Inferior parietal cortex (tissue), 1 donor: ENCODE measurements around the gene MPV17.
"Not testable (repeated sequence)": the region's sequence is repeated elsewhere in the genome, so short reads cannot be mapped to it uniquely, and the experiment has no call there.

Experiments used
- DNase-seq: peaks from one replicate; pipeline ENCODE4 v3.0.0-alpha.2; 2016; ENCODE audit errors: extremely low spot score

Gene MPV17, protein sequence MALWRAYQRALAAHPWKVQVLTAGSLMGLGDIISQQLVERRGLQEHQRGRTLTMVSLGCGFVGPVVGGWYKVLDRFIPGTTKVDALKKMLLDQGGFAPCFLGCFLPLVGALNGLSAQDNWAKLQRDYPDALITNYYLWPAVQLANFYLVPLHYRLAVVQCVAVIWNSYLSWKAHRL

DNA sequence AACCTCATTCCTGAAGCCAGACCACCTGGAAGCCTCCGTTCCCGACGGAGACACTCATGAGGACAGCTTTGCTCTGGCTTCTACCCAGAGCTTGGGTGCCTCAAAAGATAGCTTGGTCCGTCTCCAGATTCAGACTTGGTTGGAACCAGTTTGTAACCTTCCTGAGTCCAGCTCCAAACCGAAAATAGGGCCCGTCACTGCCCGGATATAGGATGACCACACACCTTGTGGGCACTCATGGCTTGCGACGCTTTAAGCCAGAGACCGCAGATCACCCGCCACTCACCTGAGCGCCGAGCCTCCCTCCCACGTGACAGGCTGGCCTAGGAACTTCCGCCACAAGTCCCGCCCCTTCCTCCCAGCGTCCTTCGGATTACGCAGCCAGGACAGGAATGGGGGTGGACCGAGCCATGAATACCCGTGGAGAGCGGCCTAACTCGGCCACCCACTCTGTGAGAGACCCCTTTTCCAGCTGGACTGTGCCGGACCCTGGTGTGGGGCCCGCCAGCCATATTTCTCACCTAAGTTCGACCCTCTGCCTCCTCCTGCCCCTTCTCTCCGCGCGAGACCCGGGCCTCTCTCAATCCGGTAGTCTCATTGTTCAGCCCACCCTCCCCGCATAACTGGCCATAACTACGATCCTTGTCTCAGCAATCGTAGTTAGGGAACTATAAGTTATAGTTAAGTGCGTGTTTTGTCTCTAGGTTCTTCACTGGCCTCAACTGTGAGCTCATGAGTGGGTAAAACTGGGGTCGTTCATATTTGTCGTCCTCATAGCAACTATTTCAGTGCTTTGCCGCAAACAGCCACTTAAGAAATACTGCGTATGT is at the start of gene MPV17:
MPV17 (minus strand) TSS at position 332 of the 830 bp plus-strand sequence. CDS start 580 bp downstream, outside the sequence.
- DNase-seq = peak; percentile 95

DNA sequence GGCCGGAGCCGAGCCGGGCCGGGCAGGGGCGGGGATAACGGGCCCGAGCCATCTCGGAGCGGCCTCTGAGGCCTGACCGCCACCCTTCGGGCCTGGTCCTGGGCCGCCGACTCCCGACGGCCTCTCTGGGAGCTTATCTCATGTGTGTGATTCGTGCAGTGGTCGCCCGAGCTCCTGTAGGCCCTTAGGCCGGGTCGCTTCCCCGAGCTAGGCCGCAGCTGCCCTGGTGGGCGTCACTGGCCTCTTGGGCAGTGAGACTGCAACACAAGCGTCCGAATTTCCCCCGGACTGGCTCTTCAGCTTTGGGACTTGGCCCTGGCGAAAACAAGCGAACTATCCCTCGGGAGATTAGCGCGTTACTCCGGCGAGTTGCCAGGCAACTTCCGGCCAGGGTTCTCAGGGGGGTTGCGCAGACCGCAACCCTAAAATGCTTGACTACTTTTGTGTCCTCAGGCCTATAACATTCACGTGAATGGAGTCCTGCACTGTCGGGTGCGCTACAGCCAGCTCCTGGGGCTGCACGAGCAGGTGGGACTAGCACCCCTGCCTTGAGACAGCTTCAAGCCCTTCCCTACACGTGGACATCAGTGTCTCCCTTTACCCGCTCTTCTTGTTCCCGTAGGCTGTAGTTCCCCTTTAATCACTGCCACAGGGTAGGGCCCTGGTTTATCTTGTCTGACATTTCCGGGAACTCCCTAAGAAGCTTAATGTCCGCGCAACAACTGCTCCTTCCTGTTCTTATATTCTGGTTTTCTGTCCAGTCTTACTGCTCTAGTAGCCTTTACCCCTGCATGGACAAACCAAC is 48.1 kb upstream of the MPV17 start:
- peak; percentile 14 for DNase-seq

DNA sequence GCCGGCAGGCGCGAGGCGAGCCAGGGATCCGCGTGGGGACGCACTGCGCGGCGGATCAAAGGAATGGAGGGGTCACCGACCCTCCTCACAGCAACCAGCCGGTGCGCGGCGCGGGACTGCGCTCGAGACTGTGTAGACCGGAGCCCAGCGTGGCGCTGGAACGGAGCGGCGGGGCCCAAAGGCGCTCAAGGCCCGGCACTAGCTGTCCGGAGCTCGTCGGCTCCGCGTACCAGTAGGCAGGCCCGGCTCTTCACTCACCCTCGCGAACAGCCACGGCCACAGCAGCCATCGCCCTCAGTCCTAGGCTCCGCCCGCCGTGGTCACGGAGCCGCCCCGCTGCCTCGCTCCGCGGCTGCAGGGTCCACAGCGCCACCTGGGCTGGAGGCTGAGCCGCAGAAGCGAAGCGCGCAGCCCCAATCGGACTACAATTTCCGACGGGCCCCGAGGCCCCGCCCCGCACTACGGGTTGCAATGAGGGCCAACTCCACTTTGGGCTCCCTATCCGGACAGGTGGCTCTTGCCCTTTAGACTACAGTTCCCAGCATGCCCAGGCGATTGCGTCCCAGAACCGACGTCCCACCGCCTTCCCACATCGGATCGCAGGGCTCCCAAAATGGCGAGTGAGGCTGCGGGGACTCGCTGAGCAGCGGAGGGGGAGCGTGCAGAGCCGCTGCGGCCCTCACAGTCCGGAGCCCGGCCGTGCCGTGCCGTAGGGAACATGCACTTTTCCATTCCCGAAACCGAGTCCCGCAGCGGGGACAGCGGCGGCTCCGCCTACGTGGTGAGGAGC is 47.3 kb upstream of the MPV17 start, which contains the start of the genes EIF2B4 and SNX17:
EIF2B4 (minus strand) TSS at position 313 of the 790 bp plus-strand sequence; CDS start at position 289, 24 bp downstream.
SNX17 (plus strand) TSS at position 591 of the 790 bp plus-strand sequence; CDS start at position 719, 128 bp downstream.
- DNase-seq = peak; percentile 99

DNA sequence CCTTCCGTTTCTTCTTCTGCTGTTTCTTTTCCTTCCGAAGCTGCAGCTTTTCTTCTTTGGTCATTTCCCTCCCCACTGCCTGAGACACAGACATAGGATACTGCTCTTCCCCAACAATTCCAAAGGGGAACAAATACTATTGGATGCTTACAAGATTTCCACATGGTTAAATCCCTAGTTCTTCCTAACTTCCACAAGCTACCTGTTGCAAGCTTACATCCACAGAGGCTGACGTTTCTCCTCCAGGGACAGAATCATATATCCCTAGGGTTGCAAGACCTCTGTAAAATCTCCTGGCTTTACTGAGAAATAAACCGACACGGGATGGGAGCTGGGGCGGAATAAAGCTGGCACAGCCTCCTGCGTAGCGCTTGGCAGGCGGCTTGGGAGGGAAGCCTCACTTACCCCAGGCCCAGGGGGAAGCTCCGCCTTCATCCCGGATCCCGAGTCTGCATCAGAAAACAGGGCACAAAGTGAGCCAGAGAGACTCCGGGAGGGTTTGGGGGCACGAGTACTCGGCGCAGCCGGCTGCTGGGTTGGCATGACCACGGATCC is 46.7 kb upstream of the MPV17 start:
- DNase-seq = peak; percentile 21

DNA sequence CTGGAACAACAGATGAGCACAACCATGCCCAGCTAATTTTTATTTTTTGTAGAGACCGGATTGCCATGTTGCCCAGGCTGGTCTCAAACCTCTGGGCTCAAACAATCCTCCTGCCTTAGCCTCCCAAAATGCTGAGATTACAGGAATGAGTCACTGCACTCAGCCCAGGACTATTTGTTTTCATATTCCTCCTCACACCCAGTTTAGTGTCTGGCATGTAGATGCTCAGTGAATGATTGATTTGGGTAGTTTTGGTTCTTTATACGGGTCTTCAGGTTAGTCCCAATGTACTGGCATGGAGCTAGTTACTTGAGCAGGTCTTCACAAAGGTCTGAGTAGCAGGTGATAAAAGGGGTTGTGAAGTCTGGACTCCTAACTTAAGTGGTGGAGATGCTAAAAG is 41.0 kb upstream of the MPV17 start:
- DNase-seq = no peak

DNA sequence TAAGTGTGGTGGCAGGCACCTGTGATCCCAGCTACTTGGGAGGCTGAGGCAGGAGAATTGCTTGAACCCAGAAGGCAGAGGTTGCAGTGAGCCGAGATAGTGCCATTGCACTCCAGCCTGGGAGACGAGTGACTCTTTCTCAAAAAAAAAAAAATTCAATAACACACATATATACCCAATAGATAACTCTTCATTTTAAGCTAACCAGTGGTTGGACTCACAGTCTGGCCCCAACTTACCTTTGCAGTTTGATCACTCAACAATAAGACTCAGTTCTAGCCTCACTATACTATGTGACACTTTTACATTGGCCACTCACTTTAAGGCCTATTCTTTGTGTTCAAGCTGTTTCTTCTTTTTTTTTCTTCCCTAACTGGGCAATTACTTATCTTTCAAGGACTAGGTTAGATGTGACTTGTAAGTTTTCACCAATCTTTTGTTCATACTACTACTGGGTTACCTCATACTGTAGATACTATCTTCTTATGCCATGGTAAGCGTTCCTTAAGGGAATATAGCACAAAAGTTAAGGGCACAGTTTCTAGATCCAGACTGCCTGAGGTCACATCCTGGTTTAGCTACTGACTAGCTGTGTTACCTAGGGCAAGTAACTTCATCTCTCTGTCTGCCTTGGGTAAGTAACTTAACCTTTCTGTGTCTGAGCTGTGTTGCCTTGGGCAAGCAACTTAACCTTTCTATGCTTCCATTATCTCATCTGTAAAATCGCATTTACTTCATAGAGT is 40.0 kb upstream of the MPV17 start:
- DNase-seq = no peak

DNA sequence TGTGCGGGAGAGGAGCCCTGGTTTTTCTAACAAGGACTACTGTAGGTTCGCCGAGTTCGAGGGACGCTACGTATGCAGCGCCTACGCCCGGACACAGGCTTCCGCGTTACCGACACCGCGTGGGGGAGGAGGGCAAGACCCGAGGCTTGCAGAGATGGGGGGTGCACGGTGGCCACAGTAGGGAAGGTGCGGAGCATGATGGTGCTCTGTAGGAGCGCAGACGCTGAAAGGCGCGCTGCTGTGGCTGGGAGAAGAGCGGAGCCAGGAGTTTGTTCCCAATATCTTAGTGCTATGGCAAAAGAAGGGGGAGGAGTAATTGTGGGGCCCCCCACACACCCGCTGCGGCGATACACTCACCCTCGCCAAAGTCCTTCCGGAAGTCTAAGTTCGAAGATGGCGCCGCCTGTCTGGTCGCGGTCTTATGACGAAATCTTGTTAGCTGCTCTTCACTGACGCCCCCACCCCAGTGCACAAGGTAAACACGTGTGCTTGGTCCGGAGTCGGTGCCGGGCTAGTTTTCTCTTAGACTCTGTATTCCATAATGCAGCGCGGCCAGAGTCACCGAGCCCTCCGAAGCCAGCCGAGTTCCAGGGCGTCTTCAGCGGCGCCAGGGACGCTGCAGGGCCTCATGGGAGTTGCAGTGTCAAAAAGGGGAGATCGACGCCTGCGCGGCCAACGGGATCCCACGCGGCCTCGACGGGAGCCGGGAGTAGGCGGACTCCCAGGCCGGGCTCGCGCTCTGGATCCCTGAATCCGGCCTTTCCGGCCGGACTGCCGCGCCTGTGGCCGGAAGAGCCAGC is 33.7 kb upstream of the MPV17 start, which contains the start of gene GTF3C2:
GTF3C2 (minus strand) TSS at position 383 of the 800 bp plus-strand sequence. CDS start 13,210 bp downstream, outside the sequence.
- DNase-seq = peak; percentile 99

DNA sequence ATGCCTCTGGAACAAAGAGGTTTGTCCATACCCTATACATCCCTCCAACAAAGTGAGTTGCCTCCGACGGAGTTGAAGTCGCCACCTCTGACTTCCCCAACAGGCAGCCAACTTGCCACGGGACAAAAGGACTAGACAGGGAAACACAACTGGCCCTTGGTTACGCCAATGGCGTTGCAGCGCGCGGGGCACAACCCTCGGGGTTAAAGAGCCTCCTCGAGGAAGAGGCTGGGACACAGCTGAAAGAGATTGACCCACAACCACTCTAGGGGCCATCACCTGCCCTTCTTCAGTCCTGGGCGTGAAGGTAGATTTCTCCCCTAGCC is 33.1 kb upstream of the MPV17 start:
- DNase-seq = peak; percentile 15

DNA sequence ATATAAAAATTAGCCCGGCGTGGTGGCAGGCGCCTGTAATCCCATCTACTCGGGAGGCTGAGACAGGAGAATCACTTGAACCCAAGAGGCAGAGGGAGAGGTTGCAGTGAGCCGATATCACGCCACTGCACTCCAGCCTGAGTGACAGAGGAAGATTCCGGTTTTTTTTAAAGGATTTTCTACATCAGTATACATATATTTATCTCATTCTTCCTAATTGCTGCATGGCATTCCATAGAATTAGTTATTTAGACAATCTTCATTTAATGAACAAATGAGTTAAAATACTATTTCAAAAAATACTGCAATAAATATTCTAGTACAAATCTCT is 31.7 kb upstream of the MPV17 start:
- no peak for DNase-seq

DNA sequence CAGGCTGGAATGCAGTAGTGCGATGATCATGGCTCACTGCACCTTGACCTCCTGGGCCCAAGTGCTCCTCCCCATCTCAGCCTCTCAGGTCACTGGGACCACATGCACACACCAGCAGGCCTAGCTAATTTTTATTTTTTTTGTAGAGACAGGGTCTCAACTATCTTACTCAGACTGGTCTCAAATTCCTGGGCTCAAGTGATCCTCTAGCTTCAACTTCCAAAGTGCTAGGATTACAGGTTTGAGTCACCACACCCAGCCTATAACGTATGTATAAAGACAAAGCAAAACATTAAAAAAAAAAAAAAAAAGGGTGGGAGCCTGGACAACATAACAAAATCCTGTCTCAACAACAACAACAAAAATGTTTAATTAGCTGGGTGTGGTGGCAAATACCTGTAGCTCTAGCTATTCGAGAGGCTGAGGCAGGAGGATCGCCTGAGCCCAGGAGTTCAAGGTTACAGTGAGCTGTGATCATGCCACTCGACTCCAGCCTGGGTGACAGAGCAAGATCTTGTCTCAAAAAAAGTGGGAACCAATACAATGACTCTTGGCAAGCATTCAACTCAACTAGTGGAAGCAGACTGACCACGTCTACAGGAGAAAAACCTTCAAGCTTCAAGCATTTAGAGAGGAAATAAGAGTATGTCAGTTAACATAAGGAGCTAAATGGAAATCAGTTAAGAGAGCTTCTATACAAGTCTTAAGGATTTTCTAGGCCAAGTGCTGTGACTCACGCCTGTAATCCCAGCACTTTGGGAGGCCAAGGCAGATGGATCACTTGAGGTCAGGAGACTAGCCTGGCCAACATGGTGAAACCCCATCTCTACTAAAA is 31.1 kb upstream of the MPV17 start:
- DNase-seq = no peak

DNA sequence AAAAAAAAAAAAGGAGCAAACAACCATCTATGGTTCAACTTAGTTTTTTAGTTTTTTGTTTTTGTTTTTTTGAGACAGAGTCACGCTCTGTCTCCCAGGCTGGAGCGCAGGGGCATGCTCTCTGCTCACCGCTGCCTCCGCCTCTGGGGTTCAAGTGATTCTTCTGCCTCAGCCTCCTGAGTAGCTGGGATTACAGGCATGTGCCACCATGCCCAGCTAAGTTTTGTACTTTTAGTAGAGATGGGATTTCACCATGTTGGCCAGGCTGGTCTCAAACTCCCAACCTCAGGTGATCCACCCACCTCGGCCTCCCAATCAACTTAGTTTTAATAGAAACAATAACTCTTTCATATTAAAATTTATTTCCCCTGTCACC is 30.5 kb upstream of the MPV17 start:
- not testable (repeated sequence) for DNase-seq

DNA sequence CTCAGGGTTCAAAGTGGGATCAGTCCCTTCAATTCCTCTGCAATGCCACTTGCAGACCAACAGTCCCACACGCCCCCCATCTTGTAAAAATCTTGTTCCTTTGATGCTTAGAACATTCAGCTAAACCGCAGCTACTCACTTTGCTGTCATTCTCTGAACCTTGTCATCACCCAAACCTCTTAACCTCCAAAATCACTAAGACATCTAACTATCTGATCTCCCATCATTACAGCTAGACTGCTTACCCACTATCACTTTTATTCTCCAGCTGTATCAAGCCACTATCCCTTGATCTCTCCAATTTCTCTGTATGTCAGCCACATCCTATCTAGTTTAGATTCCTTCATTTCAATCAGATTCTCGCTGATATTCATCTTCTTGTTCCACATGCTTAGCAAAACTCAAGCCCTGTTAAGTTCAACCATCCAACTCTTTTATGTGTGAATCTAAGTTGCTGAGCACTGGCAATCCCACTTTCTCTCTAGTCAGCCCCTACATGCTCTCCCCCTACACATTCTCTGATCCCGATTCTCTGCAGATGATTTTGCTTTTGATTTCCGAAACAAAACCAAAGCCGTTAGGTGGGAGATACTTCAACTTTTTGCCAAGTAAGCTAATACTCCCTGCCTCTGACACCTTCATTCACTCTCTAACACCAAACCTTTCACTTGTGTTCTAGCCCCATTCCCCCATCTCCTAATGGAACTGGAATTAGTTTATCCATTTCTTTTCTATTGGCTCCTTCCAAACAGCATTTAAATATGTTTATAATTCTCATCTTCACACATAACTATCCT is 29.1 kb upstream of the MPV17 start:
- no peak for DNase-seq

DNA sequence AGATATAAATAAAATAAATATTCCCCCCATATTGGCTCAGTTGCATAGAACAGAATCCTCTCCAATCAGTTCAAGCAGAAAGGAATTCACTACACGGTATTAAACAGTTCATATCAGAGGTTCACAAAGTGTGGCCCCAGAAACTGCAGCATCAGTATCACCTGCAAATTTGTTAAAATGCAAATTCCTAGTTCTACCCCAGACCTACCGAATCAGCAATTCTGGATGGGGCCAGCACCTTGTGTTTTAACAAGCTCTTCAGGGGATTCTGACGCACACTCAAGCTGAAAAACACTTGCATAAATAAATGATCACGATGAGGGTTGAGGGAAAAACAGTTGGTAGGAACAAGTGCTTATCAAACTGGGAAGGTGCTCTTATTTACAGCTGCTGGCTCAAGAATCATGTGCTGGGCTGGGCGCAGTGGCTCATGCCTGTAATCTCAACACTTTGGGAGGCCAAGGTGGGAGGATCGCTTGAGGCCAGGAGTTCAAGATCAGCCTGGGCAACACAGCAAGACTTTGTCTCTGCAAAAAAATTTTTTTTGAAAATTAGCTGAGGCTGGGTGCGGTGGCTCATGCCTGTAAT is 27.3 kb upstream of the MPV17 start:
- no peak for DNase-seq

DNA sequence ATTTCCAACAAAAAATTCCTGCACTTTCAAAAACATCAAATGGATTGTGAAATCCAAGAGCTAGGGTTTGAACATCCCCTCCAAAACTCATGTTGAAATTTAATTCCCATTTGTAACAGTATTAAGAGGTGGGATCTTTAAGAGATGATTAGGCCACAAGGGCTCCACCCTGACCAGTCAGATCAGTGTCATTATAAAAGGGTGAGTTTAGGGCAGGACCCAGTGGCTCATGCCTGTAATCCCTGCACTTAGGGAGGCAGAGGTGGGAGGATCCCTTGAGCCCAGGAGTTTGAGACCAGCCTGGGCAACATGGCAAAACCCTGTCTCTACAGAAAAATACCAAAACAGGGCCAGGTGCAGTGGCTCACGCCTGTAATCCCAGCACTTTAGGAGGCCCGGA is 24.7 kb upstream of the MPV17 start:
- no peak for DNase-seq

DNA sequence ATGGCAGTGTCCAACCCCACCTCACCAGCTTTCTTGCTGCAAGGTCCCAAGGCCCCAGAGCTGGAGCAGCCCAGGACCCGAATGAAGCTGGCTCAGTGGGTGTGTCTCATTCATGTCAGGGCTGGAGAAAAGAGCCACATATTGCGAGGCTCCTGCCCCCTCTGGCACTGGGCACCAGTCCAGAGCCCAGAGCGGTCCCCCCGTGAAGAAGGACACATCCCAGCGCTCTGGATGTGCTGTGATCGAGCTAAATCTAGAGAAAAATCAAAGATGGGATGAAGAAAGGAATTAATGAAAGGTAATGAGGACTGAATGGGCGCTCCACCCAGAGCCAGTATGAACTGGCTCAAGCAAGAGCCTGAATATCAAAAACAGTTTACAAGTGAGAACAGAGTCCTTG is 13.3 kb upstream of the MPV17 start:
- no peak for DNase-seq

DNA sequence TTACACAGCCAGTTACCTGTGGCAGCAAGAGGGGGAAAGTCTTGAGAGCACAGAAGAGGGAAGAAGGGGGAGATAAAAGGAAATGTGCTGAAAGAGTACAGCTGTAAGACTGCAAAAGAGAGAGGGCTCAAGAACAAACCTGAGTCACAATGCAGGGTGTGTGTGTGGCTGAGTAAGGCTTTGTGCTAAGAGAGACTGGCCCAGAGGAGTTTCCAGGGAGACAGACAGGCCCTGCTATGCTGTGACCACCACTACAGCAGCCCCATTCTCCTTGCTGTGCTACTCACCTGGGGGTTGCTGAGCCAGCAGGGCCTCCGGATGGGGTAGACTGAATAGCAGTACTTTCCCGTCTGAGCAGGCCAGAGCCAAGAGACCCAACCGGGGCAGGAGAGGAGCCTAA is 12.4 kb upstream of the MPV17 start:
- no peak for DNase-seq

DNA sequence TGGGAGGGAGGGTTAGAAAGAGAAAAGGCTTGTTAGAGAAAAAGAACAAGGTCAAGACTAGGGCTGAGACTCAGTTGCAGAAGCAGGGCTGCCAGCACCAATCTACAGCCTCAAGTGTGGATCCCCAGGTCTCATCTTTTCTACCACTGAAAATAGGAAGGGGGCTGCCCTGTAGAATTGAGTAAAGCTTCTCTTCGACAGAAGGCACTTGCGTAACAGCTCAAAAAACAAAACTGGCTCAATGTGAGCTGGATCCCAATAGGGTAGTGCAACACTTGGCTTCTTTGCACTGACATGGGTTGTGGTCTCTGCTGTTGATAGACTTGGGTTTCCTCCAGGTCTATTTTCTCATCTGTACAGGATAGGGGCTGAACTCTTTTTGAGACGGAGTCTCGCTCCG is 1.8 kb upstream of the MPV17 start:
- no peak for DNase-seq
